ENCODE measurements around the gene TRIM33.
"Not testable (repeated sequence)": the region's sequence is repeated elsewhere in the genome, so short reads cannot be mapped to it uniquely, and the experiment has no call there.

Gene TRIM33

GRCh38 chr1:114448370-114449036, 62.5 kb downstream of the TRIM33 start:
- Histone ChIP-seq H3K4me3 (ENCODE audit: low read depth in 1 of 2, low read length in 1 of 2) (no peak overlapping the region), H3K27ac (no peak overlapping the region), H3K4me1 (ENCODE audit: control insufficient read depth in 1 of 2, insufficient read depth in 1 of 2, low read depth in 1 of 2, low read length in 1 of 2) (no peaks in the 10 kb centered on the region), H3K27me3 (no peaks in the 10 kb centered on the region), H3K36me3 (peaks cover 31% of the 10 kb centered on the region), H3K9me3 (no peaks in the 10 kb centered on the region)
- no peak for TF ChIP-seq CTCF (IDR thresholded peaks at IDR 0.05)

GRCh38 chr1:114446198-114446597, 64.8 kb downstream of the TRIM33 start:
- H3K36me3 ChIP-seq = peaks cover 35% of the 10 kb centered on the region
- H3K4me3 ChIP-seq (ENCODE audit: low read depth in 1 of 2, low read length in 1 of 2) = no peak overlapping the region
- TF ChIP-seq CTCF (IDR thresholded peaks at IDR 0.05) = no peak
- H3K9me3 ChIP-seq = no peaks in the 10 kb centered on the region
- peak overlapping the region; percentile 13 for H3K27ac ChIP-seq
- H3K4me1 ChIP-seq (ENCODE audit: control insufficient read depth in 1 of 2, insufficient read depth in 1 of 2, low read depth in 1 of 2, low read length in 1 of 2) = no peaks in the 10 kb centered on the region
- H3K27me3 ChIP-seq = no peaks in the 10 kb centered on the region

- peaks cover 26% of the 10 kb centered on the region for H3K36me3 ChIP-seq
- not testable (repeated sequence) for H3K27me3 ChIP-seq; H3K27ac ChIP-seq; H3K4me1 ChIP-seq (ENCODE audit: control insufficient read depth in 1 of 2, insufficient read depth in 1 of 2, low read depth in 1 of 2, low read length in 1 of 2); H3K9me3 ChIP-seq; H3K4me3 ChIP-seq (ENCODE audit: low read depth in 1 of 2, low read length in 1 of 2)
Measured at GRCh38 chr1:114443226-114443625, 67.8 kb downstream of the TRIM33 start.

GRCh38 chr1:114441332-114441731, 69.7 kb downstream of the TRIM33 start:
- Histone ChIP-seq H3K4me1 (ENCODE audit: control insufficient read depth in 1 of 2, insufficient read depth in 1 of 2, low read depth in 1 of 2, low read length in 1 of 2) (no peaks in the 10 kb centered on the region), H3K27me3 (no peaks in the 10 kb centered on the region), H3K27ac (no peak overlapping the region), H3K36me3 (peaks cover 26% of the 10 kb centered on the region), H3K9me3 (no peaks in the 10 kb centered on the region), H3K4me3 (ENCODE audit: low read depth in 1 of 2, low read length in 1 of 2) (no peak overlapping the region)
- TF ChIP-seq CTCF (IDR thresholded peaks at IDR 0.05) = no peak

- H3K27ac ChIP-seq = no peak overlapping the region
- H3K4me1 ChIP-seq (ENCODE audit: control insufficient read depth in 1 of 2, insufficient read depth in 1 of 2, low read depth in 1 of 2, low read length in 1 of 2) = no peaks in the 10 kb centered on the region
- no peak overlapping the region for H3K4me3 ChIP-seq (ENCODE audit: low read depth in 1 of 2, low read length in 1 of 2)
- H3K36me3 ChIP-seq = peaks cover 22% of the 10 kb centered on the region
- no peak for TF ChIP-seq CTCF (IDR thresholded peaks at IDR 0.05)
- no peaks in the 10 kb centered on the region for H3K9me3 ChIP-seq
- H3K27me3 ChIP-seq = no peaks in the 10 kb centered on the region
Measured at GRCh38 chr1:114439369-114439768, 71.6 kb downstream of the TRIM33 start.

- H3K36me3 ChIP-seq = peaks cover 22% of the 10 kb centered on the region
- no peak overlapping the region for H3K27ac ChIP-seq
- H3K9me3 ChIP-seq = no peaks in the 10 kb centered on the region
- H3K27me3 ChIP-seq = no peaks in the 10 kb centered on the region
- no peak for TF ChIP-seq CTCF (IDR thresholded peaks at IDR 0.05)
- H3K4me3 ChIP-seq (ENCODE audit: low read depth in 1 of 2, low read length in 1 of 2) = no peak overlapping the region
- H3K4me1 ChIP-seq (ENCODE audit: control insufficient read depth in 1 of 2, insufficient read depth in 1 of 2, low read depth in 1 of 2, low read length in 1 of 2) = no peaks in the 10 kb centered on the region
Measured at GRCh38 chr1:114437812-114438211, 73.2 kb downstream of the TRIM33 start.

All from neutrophil (primary cell).